HG02943 (cell line): Measurements from ENCODE around the gene WHRN.

Experiments used
- ATAC-seq: cut with Tn5 transposase; IDR thresholded peaks from one replicate; pipeline ENCODE4 v1.9.1; 2021; ENCODE audit warnings: mild to moderate bottlenecking, low read depth, moderate library complexity; ENCODE audit not compliant: unreplicated experiment

WHRN gene

DNA sequence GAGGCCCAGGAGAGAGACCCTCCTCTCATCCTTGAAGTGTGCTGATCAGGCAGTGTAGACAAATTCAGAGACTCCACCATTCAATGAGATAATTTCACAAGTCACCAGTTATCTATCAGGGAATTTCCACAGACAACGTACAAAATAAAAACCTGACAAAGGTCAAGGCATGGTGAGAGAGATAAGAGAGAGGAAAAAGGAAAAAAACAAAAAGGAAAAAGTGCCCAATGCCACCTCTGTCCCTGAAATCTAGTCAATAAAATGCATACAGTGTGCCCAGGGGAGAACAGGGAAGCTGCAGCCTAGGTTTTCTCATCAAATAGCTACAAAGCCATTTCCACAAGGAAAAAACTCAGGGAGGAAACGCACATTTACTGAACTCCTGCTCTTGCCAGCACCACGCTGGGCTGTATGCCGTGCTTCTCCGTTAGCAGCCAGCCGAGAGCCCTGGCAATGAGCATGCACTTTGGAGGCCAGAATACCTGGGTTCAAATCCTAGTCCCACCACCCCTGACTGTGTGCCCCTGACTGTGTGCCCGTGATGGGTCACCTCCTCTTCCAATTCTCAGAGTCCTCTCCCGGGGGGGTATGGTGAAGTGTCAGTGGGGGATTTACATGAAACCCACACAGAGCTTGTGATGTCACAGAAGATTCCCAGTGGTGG lies 11.6 kb downstream of the WHRN start:
- ATAC-seq, result no peak

DNA sequence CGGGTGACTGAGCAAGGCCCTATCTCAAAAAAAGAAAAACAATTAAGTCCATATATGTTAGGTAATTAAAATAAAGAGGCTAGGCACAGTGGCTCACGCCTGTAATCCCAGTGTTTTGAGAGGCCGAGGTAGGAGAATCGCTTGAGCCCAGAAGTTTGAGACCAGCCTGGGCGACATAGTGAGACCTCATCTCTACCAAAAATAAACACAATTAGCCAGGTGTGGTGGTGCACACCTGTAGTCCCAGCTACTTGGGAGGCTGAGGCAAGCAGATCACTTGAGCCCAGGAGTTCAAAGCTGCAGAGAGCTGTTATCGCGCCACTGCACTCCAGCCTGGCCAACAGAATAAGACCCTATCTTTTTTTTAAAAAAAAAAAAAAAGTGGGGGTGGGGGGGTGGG lies 12.3 kb downstream of the WHRN start:
- ATAC-seq, result no peak

DNA sequence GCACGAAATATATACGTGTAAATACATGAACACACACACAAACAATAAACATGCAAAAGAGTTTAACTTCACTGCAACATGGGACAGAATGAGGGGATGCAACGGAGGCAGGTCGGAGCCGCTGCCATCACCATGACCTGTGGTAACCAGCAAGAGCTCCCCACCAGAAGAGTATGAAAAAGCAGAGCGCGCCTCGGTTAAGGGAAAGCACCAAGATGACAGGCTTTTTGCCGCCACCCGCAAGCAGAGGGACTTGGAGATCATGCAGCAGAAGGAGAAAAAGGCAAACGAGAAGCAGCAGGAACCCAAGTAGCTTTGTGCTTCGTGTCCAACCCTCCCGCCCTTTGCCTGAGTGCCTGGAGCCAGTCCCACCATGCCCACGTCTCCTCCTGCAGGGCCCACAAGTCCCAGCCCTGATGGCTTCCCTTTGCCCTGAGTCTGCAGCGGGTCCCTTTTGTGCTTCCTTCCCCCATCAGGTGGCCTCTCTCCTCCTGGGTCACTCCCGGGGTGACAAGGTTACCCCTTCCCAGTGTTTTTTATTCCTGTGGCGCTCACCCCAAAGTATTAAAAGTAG lies 13.8 kb downstream of the WHRN start:
- ATAC-seq, result no peak

DNA sequence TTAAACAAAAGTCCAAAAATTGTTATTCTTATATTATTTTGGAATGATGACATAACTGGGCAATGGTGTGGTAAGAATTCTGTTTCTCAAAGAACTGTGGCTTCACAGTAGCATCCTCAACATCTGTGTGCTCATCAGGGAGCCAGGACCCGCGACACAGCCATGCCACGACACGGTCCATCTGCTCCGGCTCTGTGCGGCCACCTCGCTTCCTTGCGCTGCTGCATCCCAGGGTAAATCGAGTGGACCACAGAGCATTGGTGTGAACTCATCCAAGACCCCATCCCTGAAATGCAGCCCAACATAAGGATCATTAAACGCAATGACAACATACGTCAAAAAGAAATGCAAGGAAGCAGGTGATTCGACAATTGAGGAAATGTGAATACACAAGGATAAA lies 15.3 kb downstream of the WHRN start:
- no peak for ATAC-seq

DNA sequence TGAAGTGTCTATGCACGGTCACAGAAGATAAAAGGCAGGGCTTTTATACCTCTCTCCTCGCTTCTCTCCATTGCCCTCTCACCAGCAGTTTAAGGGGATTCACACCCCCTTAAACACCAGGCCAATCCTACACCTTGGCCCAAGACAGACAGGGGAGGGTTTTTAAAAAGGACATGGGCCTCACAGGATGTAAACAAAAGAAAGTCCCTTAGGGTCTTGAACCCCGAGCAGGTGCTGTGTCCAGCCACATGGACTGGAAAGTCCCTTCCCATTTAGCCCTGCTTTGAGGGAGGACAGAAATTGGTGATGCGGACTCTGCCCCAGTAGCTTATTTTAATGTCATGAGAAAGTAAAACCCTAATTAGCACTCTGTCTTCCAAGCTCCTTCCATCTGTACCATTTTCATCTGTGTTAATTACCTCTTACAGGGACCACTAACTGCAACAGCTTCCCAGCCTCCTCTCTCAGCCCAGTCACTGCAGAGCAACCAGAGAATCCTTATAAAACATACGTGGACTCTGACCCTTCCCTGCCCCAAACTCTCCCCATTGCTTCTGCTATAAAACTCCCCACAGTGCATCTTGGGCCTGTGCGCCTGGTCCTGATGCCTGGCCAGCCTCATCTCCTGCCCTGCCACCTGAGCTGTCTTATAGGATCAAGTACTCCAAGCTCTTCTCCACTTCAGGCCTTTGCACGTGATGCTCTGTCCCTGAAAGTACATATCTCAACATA lies 16.7 kb downstream of the WHRN start:
- no peak for ATAC-seq

DNA sequence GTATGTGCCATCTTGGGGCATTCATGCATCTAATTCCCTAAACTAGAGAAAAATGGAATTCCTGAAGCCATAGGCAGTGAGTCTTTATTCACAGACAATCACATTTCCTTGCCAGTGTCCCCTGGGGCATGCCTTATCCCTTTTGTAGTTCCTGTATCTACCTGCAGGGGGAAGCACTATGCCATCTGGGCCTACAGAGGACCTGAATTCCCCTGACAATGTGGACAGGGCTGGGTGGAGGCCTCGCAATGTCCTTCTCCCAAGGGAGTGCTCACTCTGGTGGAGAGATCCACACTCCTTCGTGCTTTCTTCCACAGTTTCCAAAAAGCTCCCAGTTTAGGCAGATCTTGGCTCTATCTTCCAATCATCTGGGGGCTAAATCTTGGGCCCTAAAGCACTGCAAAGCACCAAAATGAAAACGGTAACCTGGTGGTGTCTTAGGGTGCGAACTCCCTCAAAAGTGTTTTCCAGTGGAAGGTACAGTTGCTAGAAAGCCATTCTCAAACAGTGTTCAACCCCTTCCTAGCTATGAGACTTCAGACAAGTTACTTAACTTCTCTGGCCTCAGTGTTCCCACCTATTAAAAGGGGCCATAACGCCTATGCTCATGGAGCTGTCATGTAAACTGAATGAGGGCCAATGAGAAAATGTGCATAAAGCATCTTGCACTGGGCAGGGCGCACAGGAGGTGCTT lies 17.5 kb downstream of the WHRN start:
- ATAC-seq, result no peak

DNA sequence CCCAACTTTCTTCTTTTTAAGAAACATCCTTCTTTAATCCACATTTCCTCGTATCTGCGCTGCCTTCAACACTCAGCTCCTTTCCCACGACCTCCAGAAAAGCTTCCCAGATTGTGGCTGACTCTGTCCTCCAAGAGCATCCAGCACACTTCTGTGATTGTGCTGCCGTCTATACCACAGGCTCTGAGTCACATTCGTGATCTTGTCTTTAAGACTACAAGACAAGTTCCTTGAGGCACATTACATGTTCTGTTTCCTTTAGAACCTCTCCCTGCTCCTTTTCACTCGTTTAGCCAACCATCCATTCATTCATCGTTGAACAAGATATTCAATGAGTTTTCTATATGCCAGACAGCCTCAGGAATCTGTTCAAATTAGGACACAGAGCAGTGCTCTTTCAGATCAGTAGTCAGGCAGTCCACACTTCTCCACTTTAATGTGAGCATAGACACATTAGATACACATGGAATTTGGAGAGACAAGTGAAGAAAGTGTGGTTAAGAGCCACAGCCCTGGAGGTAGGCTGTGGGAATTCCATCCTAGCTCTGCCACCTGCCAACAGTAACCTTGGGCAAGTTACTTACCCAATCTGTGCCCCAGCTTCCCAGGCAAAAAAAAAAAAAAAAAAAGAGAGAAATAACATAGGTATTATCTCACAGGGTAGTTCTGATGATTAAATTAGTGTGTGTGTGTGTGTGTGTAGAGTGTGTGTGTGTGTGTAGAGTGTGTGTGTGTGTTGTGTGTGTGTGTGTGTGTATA lies 18.9 kb downstream of the WHRN start:
- no peak for ATAC-seq

DNA sequence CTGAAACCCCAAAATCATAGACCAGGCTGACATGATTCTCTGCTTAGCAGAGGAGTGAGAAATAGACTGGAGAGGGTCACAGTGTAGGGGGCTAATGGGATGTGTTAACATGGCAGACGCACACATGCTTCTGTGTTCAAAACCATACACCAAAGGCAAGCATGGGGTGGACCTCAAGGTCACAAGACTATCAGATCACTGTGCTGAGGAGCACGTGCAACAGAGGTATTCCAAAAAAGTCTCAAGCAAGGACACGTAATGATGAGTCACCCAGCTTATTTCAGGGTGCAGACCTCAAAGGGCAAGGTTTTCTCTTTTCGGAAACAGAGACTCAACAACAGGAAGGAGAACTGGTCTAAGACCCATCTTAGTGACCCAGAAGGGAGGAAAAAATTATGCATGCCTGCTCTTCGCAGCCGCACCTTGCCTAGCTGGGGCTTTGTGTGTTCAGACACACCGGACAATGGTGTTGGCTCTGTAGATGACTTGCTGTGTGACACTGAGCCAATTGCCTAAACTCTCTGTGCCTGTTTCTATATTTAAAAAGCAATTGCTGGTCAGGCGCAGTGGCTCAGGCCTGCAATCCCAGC lies 20.3 kb downstream of the WHRN start:
- no peak for ATAC-seq

DNA sequence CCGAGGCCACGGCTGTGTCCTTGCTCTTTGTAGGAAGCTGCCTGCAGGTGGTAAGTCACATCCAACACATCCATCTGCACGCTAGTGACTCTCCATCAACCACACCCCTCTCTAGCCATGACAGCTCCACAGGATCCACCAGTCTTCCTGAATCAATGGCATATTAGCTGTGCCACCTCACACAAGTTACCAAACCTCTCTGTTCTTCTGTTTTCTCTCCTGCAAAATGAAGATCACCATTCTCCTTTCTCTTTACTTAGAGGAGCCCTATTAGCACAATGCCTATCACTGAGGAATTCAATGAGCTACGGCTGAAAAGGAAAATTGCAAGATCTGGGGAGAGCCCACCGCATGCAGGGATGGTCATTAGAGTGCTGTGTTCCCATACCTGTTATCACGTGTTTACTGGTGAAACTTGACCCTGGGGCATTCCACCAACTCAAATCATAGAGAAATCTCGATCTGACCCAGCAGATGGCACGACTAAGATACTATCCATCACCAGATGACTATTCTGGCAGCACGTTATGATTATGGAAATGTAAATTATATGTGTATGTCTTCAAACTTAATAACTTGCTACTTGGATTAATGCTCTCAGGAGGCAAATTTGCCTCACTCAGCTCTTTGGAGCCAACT lies 20.9 kb downstream of the WHRN start:
- ATAC-seq, result no peak

DNA sequence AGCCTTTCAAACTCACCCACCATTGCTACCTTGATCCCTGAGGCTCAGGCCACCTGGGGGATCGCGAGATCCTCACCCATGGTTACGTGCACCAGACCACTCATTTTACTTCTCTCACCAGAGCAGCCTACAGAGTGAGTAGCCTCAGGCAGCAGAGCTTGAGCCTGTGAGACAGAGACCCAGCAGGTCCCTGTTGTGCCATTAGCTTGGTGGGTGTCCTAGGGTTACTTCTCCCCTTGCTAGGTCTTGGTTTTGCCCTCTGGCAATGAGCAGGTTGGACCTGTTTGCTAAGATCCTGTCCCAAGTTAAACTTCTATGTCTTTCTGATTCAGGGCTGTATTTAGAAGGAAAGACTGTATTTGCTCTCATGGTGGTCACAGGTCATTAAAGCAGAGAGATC lies 21.8 kb downstream of the WHRN start:
- ATAC-seq, result no peak

DNA sequence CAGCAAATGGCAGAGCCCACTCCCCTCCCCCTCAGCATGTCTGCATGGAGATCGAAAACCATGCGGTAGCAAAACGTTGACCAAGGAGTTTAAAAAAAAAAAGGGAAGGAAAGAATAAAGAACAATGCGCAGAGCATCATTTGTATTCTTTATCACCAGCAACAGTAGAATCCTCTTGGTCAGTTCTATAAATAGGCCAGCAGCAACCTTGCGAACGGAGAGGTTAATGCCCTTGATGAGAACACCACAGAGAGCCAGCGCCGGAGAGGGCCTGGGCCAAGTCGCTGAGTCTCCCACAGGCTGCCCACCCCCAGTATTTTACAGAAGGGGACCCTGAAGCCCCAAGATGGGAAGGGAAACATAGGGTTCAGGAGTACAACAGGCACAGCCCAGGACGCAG lies 22.7 kb downstream of the WHRN start:
- ATAC-seq, result no peak

DNA sequence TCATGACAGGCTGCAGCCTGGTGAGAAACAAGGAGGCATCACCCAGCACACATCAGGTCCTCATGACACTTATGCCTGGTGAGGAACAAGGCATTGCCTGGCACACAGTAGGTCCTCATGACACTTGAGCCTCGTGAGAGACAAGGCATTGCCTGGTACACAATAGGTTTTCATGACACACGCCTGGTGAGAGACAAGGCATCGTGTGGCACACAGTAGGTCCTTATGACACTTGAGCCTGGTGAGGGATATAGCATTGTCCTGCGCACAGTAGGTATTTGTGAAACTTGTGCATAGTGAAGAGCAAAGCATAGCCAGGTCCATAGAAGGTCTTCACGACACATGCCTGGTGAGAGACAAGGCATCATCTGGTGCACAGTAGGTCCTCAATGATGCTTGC lies 23.5 kb downstream of the WHRN start:
- no peak for ATAC-seq

DNA sequence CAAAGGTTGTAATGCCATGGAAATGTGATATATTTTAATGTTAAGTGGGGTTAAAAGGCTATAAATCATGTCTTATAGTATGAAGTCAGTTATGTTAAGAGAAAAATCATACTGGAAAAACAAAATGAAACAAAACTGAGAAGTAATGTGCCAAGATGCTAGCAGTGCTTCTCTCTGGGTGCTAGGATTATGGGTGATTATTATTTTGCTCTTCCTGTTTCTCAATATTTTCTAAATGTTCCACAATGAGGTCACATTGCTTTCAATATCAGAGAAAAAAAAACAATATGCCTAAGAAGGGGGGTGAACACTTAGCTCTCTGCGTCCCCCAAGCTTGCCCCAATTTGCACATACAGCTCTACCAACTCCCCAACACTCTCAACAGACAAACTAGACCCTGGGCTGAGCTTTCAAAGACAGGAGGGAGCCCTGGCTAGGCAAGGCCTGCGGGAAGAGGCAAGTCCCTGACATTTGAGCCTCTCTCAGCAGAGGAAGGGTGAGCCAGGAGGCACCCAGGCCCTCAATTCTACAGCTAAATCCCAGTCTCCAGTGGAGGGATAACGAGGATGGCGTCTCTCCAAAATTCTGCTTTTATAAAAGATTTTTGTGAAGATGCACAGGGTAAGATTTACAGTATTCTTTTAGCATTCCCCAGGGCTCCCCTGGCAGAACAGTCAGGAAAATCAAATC lies 24.4 kb downstream of the WHRN start:
- no peak for ATAC-seq

DNA sequence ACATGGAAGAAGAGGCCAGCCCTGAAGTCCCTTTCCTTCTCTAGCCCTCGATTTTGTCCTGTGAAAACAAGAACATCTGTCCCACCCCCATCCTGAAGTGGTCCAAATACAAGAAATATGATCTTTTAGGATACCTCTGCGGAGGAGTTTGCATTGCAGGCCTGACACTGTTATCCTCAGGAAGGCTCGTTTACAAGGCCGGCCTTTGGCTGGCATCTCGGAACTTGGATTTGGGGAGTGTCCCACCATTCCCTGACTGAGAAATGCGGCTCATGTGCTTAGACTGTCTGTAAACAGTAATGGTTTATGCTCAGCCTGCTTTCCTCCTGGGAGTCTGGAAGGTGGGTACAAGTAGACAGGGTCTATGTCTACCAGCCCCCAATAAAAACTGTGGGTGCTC lies 26.4 kb downstream of the WHRN start:
- no peak for ATAC-seq

DNA sequence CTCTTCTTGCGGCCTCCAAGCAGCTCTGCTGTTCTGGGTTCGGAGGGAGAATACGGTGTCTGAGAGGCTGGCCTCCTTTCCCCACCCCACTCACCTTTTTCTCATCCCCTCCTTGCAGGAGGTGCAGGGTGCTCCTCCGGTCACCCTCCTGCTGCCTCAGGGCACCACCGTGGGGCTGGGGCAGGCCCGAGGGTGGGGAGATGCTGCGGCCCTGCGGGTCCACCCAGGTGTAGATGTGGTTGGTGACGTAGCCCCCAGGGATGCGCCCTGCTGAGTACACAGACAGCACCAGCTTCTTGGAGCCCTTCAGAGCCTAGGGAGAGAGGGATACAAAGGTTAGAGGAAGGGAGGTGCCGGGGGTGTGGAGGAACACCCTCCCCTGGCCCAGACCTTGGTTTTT lies 26.8 kb downstream of the WHRN start:
- no peak for ATAC-seq

DNA sequence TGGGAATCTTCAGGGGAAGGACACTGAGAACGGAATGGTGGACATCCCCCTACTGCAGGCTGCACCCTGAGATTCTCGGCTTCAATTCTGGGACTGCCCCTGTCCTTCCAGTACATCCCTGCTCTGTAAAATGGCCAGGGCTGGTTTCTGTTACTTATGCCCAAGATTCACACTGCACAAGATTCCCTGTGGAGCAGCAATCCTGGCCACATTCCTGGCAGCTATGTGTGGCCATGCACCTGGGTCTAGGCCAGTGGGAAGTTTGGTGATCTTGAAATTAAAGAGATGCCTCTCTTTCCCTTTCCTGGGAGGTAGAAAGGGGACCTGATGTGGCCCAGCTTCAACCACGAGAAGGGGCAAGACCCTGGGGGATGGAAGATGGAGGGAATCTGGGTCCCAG lies 27.6 kb downstream of the WHRN start:
- no peak for ATAC-seq

DNA sequence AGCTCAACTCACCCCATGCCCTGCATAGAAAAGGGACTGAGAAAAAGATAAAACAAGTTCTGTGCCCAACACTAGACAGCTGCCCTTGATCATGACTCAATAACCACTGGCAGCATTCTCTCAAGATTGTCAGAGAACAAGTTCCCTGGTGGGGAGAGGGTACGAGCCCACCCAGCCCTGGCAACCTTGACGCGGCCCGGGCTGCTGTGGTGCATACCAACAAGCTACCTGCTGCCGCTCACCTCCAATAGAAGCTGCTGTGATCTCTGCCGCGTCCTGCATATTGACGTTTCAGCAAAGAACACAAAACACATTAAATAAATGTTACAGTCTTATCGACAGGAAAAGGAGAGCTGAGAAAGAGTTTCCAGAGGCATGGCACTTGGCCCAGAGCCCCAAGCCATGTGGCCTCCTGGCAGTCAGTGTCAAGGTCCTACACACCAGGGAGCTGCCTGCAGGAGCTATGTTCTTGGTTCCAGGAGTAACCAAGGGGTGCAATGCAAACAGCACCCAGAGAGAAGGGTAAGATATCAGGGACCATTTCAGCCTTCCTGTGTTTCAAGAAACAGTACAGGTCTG lies 28.3 kb downstream of the WHRN start:
- ATAC-seq, result no peak

DNA sequence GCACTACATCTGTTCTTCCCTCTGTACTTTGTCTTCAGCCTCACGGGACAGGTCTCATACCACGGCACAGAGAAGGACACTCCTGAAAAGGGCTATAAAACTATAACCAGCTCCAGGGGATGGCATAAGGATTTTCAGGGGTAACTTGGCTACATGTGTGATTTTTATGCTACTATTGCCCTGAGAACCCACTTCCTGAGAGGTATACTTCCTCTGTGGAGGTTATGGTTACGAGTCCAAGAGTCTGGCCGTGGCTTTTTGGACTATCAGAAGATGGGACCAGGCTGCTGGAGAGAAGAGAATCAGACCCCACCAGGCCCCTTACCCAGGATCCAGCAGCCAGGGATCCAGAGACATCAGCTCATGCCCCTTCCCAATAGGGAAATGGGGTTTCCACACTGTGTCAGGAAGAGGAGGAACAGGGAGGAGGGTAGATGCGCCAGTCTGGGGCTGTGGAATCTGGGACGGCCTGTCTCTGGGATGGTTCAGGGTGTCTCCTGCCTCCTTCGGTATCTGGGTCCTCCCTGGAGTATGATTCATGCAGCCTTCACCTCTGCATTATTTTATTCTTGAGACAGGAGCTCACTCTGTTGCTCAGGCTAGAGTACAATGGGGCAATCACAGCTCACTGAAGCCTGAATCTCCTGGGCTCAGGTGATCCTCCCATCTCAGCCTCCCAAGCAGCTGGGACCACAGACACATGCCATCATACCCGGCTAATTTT lies 29.7 kb downstream of the WHRN start:
- no peak for ATAC-seq
